ENCODE measurements around the gene GABRA4.

The GABRA4 gene

GRCh38 chr4:46886711-46887110 is 106.7 kb downstream of the GABRA4 start:
- H3K9me3 ChIP-seq (ENCODE audit: low read length): no peaks in the 10 kb centered on the region
- no peak overlapping the region for H2AFZ ChIP-seq (ENCODE audit: low read depth, low read length)
- H3K4me3 ChIP-seq (ENCODE audit: low read length): no peak overlapping the region
- H3K4me1 ChIP-seq (ENCODE audit: insufficient read depth, low read length): no peaks in the 10 kb centered on the region
- H3K27me3 ChIP-seq (ENCODE audit: insufficient read depth, low read length): no peaks in the 10 kb centered on the region
- H3K36me3 ChIP-seq (ENCODE audit: insufficient read depth, low read length): no peaks in the 10 kb centered on the region

- no peak overlapping the region for H3K4me3 ChIP-seq (ENCODE audit: low read length)
- no peaks in the 10 kb centered on the region for H3K27me3 ChIP-seq (ENCODE audit: insufficient read depth, low read length)
- no peaks in the 10 kb centered on the region for H3K36me3 ChIP-seq (ENCODE audit: insufficient read depth, low read length)
- H3K9me3 ChIP-seq (ENCODE audit: low read length): no peaks in the 10 kb centered on the region
- H2AFZ ChIP-seq (ENCODE audit: low read depth, low read length): no peak overlapping the region
- H3K4me1 ChIP-seq (ENCODE audit: insufficient read depth, low read length): no peaks in the 10 kb centered on the region
Observed at GRCh38 chr4:46878641-46879040, 114.7 kb downstream of the GABRA4 start.

GRCh38 chr4:46874811-46875210 is 118.6 kb downstream of the GABRA4 start:
- no peak overlapping the region for H2AFZ ChIP-seq (ENCODE audit: low read depth, low read length)
- H3K4me3 ChIP-seq (ENCODE audit: low read length): no peak overlapping the region
- H3K9me3 ChIP-seq (ENCODE audit: low read length): no peaks in the 10 kb centered on the region
- no peaks in the 10 kb centered on the region for H3K4me1 ChIP-seq (ENCODE audit: insufficient read depth, low read length)
- no peaks in the 10 kb centered on the region for H3K36me3 ChIP-seq (ENCODE audit: insufficient read depth, low read length)
- H3K27me3 ChIP-seq (ENCODE audit: insufficient read depth, low read length): no peaks in the 10 kb centered on the region

- no peaks in the 10 kb centered on the region for H3K4me1 ChIP-seq (ENCODE audit: insufficient read depth, low read length)
- no peaks in the 10 kb centered on the region for H3K36me3 ChIP-seq (ENCODE audit: insufficient read depth, low read length)
- no peaks in the 10 kb centered on the region for H3K9me3 ChIP-seq (ENCODE audit: low read length)
- H2AFZ ChIP-seq (ENCODE audit: low read depth, low read length): no peak overlapping the region
- no peaks in the 10 kb centered on the region for H3K27me3 ChIP-seq (ENCODE audit: insufficient read depth, low read length)
- no peak overlapping the region for H3K4me3 ChIP-seq (ENCODE audit: low read length)
Observed at GRCh38 chr4:46870411-46870810, 123.0 kb downstream of the GABRA4 start.
